Measurements from ENCODE around the gene PAXX.

Gene PAXX

GRCh38 chr9:136982232-136983051, 9.8 kb upstream of the PAXX start, which contains the start of gene LCNL1:
Gene LCNL1, plus strand, starts transcription at chr9:136982993. Its CDS starts 594 bp downstream, at chr9:136983587.
- Histone ChIP-seq H3K27me3 (ENCODE audit: insufficient read depth, low read length) (peaks cover 7% of the 10 kb centered on the region), H3K4me1 (ENCODE audit: insufficient read depth, low read length, severe bottlenecking) (no peaks in the 10 kb centered on the region), H3K4me3 (ENCODE audit: low read depth, low read length, poor library complexity, severe bottlenecking) (no peak within 1 kb of the TSS), H3K36me3 (ENCODE audit: insufficient read depth, low read length) (no peaks in the 10 kb centered on the region), H4K20me1 (ENCODE audit: insufficient read depth, low read length) (no peaks in the 10 kb centered on the region), H3K9me3 (ENCODE audit: low read length) (no peaks in the 10 kb centered on the region), H3K4me2 (ENCODE audit: low read length) (no peak within 1 kb of the TSS), H3K9me2 (ENCODE audit: low read depth, low read length) (no peaks in the 10 kb centered on the region), H2AFZ (ENCODE audit: low read length) (no peak within 1 kb of the TSS), H3K27ac (ENCODE audit: low read depth, low read length, poor library complexity, severe bottlenecking) (no peak within 1 kb of the TSS), H3F3A (ENCODE audit: insufficient read depth, low read length) (no peaks in the 10 kb centered on the region), H3K79me2 (ENCODE audit: insufficient read depth, low read length) (no peaks in the 10 kb centered on the region), H3K9ac (ENCODE audit: low read length) (no peak within 1 kb of the TSS)
- TF ChIP-seq EZH2 (IDR thresholded peaks at IDR 0.05; ENCODE audit: borderline replicate concordance, low read length) (no peak), CTCF (IDR thresholded peaks at IDR 0.05; ENCODE audit: low read length) (no peak)

GRCh38 chr9:136983167-136983566, 9.1 kb upstream of the PAXX start:
- no peak overlapping the region for H2AFZ ChIP-seq (ENCODE audit: low read length)
- no peaks in the 10 kb centered on the region for H4K20me1 ChIP-seq (ENCODE audit: insufficient read depth, low read length)
- no peaks in the 10 kb centered on the region for H3F3A ChIP-seq (ENCODE audit: insufficient read depth, low read length)
- H3K9me3 ChIP-seq (ENCODE audit: low read length): no peaks in the 10 kb centered on the region
- no peak overlapping the region for H3K4me2 ChIP-seq (ENCODE audit: low read length)
- H3K36me3 ChIP-seq (ENCODE audit: insufficient read depth, low read length): no peaks in the 10 kb centered on the region
- no peak for TF ChIP-seq CTCF (IDR thresholded peaks at IDR 0.05; ENCODE audit: low read length)
- TF ChIP-seq EZH2 (IDR thresholded peaks at IDR 0.05; ENCODE audit: borderline replicate concordance, low read length): no peak
- H3K9me2 ChIP-seq (ENCODE audit: low read depth, low read length): no peaks in the 10 kb centered on the region
- H3K9ac ChIP-seq (ENCODE audit: low read length): no peak overlapping the region
- H3K27me3 ChIP-seq (ENCODE audit: insufficient read depth, low read length): peaks cover 13% of the 10 kb centered on the region
- no peak overlapping the region for H3K4me3 ChIP-seq (ENCODE audit: low read depth, low read length, poor library complexity, severe bottlenecking)
- H3K79me2 ChIP-seq (ENCODE audit: insufficient read depth, low read length): no peaks in the 10 kb centered on the region
- H3K4me1 ChIP-seq (ENCODE audit: insufficient read depth, low read length, severe bottlenecking): no peaks in the 10 kb centered on the region
- H3K27ac ChIP-seq (ENCODE audit: low read depth, low read length, poor library complexity, severe bottlenecking): no peak overlapping the region

GRCh38 chr9:136983656-136984314, 8.4 kb upstream of the PAXX start:
- no peaks in the 10 kb centered on the region for H3K9me2 ChIP-seq (ENCODE audit: low read depth, low read length)
- no peaks in the 10 kb centered on the region for H4K20me1 ChIP-seq (ENCODE audit: insufficient read depth, low read length)
- H3K27ac ChIP-seq (ENCODE audit: low read depth, low read length, poor library complexity, severe bottlenecking): no peak overlapping the region
- no peaks in the 10 kb centered on the region for H3F3A ChIP-seq (ENCODE audit: insufficient read depth, low read length)
- no peaks in the 10 kb centered on the region for H3K36me3 ChIP-seq (ENCODE audit: insufficient read depth, low read length)
- H3K4me3 ChIP-seq (ENCODE audit: low read depth, low read length, poor library complexity, severe bottlenecking): no peak overlapping the region
- H3K9ac ChIP-seq (ENCODE audit: low read length): no peak overlapping the region
- no peak overlapping the region for H3K4me2 ChIP-seq (ENCODE audit: low read length)
- no peak for TF ChIP-seq CTCF (IDR thresholded peaks at IDR 0.05; ENCODE audit: low read length)
- TF ChIP-seq EZH2 (IDR thresholded peaks at IDR 0.05; ENCODE audit: borderline replicate concordance, low read length): no peak
- H3K4me1 ChIP-seq (ENCODE audit: insufficient read depth, low read length, severe bottlenecking): no peaks in the 10 kb centered on the region
- H3K9me3 ChIP-seq (ENCODE audit: low read length): no peaks in the 10 kb centered on the region
- H3K27me3 ChIP-seq (ENCODE audit: insufficient read depth, low read length): peaks cover 18% of the 10 kb centered on the region
- H2AFZ ChIP-seq (ENCODE audit: low read length): no peak overlapping the region
- no peaks in the 10 kb centered on the region for H3K79me2 ChIP-seq (ENCODE audit: insufficient read depth, low read length)

Measured in OCI-LY1 (cell line).